Measurements from ENCODE around the gene ILDR2.

DNA sequence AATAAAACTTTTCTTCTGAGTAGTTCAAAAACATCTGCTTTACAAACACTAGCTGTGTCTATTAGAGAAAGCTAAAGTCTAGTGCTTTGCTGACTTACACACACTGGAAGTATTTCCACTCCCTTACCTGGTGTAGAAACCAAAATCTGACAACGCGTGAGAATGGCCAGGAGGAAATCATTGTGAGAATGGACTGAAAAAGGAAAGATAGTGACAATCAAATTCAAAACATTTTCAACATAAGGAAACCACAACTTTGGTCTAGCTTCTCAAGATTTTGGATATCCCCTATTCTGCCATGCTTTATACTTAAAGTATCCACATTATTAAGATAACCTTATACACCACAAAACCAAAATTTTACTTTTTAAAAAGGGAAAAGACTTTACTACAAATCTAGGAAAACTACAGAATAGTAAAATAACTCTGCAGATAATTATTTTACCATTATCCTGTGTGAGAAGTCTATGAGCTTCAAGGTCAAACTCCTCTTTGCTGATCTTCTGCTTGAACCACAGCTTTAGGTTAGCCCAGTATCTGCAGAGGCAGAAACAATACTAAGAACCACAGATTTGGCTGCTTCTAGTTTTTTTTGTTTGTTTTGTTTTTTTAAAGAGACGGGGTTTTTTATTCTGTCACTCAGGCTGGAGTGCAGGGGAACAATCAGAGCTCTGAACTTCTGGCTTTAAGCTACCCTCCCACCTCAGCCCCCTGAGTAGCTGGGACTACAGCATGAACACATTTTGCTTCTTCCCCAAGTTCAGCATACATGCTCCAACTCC, 105.8 kb downstream of the ILDR2 start:
- TF ChIP-seq EZH2 (IDR thresholded peaks at IDR 0.05; ENCODE audit: borderline replicate concordance, low read length), result no peak
- TF ChIP-seq, protein P1, sequence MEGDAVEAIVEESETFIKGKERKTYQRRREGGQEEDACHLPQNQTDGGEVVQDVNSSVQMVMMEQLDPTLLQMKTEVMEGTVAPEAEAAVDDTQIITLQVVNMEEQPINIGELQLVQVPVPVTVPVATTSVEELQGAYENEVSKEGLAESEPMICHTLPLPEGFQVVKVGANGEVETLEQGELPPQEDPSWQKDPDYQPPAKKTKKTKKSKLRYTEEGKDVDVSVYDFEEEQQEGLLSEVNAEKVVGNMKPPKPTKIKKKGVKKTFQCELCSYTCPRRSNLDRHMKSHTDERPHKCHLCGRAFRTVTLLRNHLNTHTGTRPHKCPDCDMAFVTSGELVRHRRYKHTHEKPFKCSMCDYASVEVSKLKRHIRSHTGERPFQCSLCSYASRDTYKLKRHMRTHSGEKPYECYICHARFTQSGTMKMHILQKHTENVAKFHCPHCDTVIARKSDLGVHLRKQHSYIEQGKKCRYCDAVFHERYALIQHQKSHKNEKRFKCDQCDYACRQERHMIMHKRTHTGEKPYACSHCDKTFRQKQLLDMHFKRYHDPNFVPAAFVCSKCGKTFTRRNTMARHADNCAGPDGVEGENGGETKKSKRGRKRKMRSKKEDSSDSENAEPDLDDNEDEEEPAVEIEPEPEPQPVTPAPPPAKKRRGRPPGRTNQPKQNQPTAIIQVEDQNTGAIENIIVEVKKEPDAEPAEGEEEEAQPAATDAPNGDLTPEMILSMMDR (IDR thresholded peaks at IDR 0.05; ENCODE audit: low read length), result no peak
